ENCODE measurements around the gene PARD3B. TPM values are rescaled to one million over a fixed set of nuclear protein-coding genes. Genes with fewer than 3 reads are reported as not detected.

PARD3B gene
- total RNA-seq, 4 donors from 2014 or later: 21.8 to 85.6 (median 36.1) TPM

DNA sequence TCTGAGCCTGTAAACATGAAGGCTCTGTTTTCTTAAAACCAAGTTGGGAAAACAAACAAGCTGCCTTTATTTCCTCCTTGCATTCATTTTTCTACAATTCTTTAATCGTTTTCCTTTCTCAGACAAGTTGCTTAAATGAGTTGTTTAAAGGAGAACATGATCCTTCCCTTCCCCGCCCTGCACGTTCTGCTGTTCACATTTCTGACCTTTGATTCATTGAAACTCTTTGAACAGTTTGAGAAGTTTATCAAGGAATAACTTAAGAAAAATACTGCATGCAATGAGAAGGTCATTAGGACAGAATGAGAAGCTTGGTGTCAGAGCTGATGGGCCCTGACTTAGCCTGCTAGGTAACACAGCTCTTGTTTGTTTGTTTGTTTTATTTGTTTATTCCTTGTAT is 181.6 kb downstream of the PARD3B start:
- intact Hi-C loops (cut with DNase I; ENCODE audit: low total_unique reads): no loop called here
- Histone ChIP-seq H3K27ac (no peak overlapping the region), H3K9me3 (no peaks in the 10 kb centered on the region), H3K4me1 (no peaks in the 10 kb centered on the region), H3K36me3 (no peaks in the 10 kb centered on the region), H3K4me3 (no peak overlapping the region), H3K27me3 (no peaks in the 10 kb centered on the region)
- TF ChIP-seq, protein P1, sequence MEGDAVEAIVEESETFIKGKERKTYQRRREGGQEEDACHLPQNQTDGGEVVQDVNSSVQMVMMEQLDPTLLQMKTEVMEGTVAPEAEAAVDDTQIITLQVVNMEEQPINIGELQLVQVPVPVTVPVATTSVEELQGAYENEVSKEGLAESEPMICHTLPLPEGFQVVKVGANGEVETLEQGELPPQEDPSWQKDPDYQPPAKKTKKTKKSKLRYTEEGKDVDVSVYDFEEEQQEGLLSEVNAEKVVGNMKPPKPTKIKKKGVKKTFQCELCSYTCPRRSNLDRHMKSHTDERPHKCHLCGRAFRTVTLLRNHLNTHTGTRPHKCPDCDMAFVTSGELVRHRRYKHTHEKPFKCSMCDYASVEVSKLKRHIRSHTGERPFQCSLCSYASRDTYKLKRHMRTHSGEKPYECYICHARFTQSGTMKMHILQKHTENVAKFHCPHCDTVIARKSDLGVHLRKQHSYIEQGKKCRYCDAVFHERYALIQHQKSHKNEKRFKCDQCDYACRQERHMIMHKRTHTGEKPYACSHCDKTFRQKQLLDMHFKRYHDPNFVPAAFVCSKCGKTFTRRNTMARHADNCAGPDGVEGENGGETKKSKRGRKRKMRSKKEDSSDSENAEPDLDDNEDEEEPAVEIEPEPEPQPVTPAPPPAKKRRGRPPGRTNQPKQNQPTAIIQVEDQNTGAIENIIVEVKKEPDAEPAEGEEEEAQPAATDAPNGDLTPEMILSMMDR (IDR thresholded peaks at IDR 0.05): no peak
- no peak for TF ChIP-seq POLR2A (IDR thresholded peaks at IDR 0.05)
- no peak for DNase-seq

DNA sequence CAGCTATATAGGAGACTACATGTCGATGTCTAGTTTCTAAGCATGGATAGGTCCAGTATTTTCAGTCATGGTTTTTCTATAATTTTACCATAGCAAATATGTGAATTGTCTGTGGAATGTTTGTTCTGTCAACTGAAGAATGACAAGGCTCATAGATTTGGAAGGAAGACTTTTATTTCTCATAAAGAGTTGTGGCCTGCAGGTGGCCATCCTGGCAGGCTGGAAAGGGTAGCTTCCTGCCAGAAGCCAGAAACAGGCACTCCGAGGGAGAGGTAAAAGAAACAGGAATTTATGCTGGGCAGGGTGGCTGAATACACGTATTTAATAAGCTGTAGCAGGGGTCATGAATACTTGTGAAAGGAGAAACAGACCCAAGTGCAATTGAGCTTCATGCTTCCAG is 182.1 kb downstream of the PARD3B start:
- Histone ChIP-seq H3K36me3 (no peaks in the 10 kb centered on the region), H3K9me3 (no peaks in the 10 kb centered on the region), H3K4me1 (no peaks in the 10 kb centered on the region), H3K27me3 (no peaks in the 10 kb centered on the region), H3K4me3 (no peak overlapping the region), H3K27ac (no peak overlapping the region)
- intact Hi-C loops (cut with DNase I; ENCODE audit: low total_unique reads): no loop called here
- TF ChIP-seq POLR2A (IDR thresholded peaks at IDR 0.05): no peak
- TF ChIP-seq, protein P1 (IDR thresholded peaks at IDR 0.05): no peak
- no peak for DNase-seq

- H3K27me3 ChIP-seq: no peaks in the 10 kb centered on the region
- no peak overlapping the region for H3K4me3 ChIP-seq
- no peaks in the 10 kb centered on the region for H3K9me3 ChIP-seq
- intact Hi-C loops (cut with DNase I; ENCODE audit: low total_unique reads): no loop called here
- TF ChIP-seq, protein P1 (IDR thresholded peaks at IDR 0.05): no peak
- TF ChIP-seq POLR2A (IDR thresholded peaks at IDR 0.05): no peak
- no peak overlapping the region for H3K27ac ChIP-seq
- DNase-seq: no peak
- H3K4me1 ChIP-seq: no peaks in the 10 kb centered on the region
- H3K36me3 ChIP-seq: no peaks in the 10 kb centered on the region
These were observed 185.3 kb downstream of the PARD3B start for GRCh38 chr2:204730603-204731002.

DNA sequence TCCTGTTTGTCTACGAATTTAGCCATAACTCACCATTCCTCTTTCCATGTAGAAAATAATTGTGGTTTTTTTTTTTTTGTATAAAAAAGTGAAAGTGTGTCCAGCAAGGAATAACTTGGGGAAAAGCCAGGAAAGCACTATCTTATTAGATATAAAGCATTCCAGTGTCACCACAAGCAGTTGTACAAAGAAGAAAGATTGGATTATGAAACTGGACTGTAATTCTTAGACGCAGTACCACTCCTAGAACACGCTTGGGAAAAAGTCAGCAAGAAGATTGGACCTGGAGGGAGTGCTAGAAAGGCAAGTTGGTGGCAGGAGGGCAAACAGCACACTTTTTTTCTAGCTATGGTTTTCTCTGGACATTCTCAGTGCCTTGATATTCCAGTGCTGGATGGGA is 186.7 kb downstream of the PARD3B start:
- intact Hi-C loops (cut with DNase I; ENCODE audit: low total_unique reads): no loop called here
- no peaks in the 10 kb centered on the region for H3K4me1 ChIP-seq
- no peaks in the 10 kb centered on the region for H3K36me3 ChIP-seq
- H3K9me3 ChIP-seq: no peaks in the 10 kb centered on the region
- TF ChIP-seq, protein P1 (IDR thresholded peaks at IDR 0.05): no peak
- TF ChIP-seq POLR2A (IDR thresholded peaks at IDR 0.05): no peak
- no peak overlapping the region for H3K27ac ChIP-seq
- H3K4me3 ChIP-seq: no peak overlapping the region
- DNase-seq: no peak
- H3K27me3 ChIP-seq: no peaks in the 10 kb centered on the region

DNA sequence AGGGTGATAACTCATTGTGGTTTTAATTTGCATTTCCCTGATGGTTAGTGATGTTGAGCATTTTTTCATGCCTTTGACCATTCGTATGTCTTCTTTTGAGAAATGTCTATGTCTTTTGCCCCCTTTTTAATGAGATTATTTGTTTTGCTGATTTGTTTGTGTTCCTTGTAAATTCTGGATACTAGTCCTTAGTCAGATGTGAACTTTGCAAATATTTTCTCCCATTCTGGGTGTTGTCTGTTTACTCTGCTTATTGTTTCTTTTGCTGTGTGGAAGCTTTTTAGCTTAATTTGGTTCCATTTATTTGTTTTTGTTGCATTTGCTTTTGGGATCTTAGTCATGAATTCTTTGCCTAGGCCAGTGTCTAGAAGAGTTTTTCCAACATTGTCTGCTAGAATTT is 192.0 kb downstream of the PARD3B start:
- no peaks in the 10 kb centered on the region for H3K27me3 ChIP-seq
- no peaks in the 10 kb centered on the region for H3K4me1 ChIP-seq
- no peak for DNase-seq
- TF ChIP-seq, protein P1 (IDR thresholded peaks at IDR 0.05): no peak
- TF ChIP-seq POLR2A (IDR thresholded peaks at IDR 0.05): no peak
- H3K9me3 ChIP-seq: no peaks in the 10 kb centered on the region
- no peak overlapping the region for H3K27ac ChIP-seq
- intact Hi-C loops (cut with DNase I; ENCODE audit: low total_unique reads): no loop called here
- H3K4me3 ChIP-seq: no peak overlapping the region
- no peaks in the 10 kb centered on the region for H3K36me3 ChIP-seq
